T1000 (cell line): ENCODE data around the gene SCN4B.

Source experiments
- DNase-seq: peaks from one replicate; lab custom pipeline; 2025; ENCODE audit warnings: mixed read lengths; lab: John Stamatoyannopoulos, UW

Gene SCN4B

DNA sequence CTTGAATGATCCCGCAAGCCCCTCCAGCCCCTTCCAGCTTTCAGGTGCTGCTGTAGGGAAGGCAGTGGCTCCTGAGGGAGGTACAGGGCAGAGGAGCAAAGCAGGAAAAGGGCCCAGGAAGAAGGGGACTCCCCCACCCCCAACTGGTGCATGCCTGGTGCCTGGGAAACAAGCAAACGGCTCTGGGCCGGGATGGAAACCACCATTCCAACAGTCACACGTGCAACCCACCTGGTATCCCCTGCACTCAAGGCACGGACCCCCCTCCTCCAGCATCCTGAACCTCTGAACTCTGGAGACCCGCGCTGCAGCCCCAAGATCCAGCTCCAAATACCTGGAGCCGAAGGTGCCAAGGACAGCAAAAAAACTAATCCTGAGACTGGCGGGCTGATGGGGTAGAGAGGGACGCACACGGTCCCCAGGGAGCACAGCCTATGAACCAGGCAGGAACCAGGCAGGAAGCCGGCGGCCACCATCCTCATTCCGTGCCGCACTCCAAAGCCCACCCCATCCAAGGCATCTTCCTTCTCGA lies 537 bp downstream of the SCN4B start:
- no peak for DNase-seq

DNA sequence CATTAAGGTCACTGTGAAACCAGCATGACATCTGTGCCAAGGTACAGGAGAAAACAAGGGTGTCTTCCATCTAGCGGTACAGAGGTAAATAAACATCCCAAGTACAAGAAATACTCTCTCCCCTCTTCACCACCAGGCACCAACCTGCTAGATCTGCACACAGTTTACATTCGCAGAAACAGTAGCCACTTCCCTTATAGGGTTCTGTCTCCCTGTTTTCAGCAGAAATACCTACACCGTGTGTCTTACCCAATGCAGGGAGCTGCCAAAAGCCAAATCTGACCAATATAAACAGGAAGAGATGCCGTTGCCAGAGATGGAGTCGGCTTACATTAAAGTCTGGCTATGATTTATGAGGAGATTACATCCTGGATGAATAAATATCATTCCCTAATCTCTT lies 1.2 kb downstream of the SCN4B start:
- no peak for DNase-seq

DNA sequence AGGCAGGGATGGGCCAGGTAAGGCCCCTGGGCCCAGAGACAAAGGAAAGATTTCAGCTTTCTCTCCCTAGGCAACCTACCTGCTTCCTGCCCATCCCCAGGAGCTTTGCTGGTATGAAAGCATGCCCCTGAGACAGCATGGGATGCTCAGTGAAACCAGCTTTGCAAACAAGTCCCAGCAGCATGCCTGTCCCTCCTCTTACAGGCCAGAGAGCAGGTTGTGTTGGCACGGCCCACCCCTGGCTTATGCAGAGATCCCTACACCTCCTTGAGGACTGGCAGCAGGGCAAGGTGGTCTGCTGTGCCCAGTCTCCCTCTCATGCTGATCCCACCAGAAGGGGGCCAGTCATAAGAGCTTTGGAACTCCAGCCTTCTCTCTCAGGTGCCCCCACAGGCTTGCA lies 3.1 kb downstream of the SCN4B start:
- no peak for DNase-seq

GRCh38 chr11:118148856-118149255 lies 3.8 kb downstream of the SCN4B start:
- no peak for DNase-seq

DNA sequence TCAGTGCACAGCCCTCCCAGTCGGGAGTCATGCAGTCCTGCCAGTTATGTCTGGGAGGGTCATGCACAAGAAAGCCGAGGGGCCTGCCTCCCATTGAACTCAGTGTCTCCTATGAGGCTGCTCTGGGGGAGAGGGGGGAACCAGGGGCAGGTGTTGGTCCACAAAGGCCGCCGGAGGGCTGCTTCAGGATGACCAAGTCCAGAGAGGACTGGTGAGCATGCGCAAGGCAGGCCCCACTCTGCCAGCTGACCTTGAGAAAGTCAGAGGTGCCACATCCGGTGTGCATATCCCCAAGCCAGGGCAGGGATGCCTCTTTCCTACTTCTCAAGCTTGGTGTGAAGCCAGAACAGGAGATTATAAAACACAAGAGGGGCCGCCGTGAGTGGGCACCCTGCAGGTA lies 4.4 kb downstream of the SCN4B start:
- no peak for DNase-seq

- no peak for DNase-seq
Observed at GRCh38 chr11:118147502-118147901, 5.1 kb downstream of the SCN4B start.

GRCh38 chr11:118146554-118146953 lies 6.1 kb downstream of the SCN4B start:
- DNase-seq, result no peak

DNA sequence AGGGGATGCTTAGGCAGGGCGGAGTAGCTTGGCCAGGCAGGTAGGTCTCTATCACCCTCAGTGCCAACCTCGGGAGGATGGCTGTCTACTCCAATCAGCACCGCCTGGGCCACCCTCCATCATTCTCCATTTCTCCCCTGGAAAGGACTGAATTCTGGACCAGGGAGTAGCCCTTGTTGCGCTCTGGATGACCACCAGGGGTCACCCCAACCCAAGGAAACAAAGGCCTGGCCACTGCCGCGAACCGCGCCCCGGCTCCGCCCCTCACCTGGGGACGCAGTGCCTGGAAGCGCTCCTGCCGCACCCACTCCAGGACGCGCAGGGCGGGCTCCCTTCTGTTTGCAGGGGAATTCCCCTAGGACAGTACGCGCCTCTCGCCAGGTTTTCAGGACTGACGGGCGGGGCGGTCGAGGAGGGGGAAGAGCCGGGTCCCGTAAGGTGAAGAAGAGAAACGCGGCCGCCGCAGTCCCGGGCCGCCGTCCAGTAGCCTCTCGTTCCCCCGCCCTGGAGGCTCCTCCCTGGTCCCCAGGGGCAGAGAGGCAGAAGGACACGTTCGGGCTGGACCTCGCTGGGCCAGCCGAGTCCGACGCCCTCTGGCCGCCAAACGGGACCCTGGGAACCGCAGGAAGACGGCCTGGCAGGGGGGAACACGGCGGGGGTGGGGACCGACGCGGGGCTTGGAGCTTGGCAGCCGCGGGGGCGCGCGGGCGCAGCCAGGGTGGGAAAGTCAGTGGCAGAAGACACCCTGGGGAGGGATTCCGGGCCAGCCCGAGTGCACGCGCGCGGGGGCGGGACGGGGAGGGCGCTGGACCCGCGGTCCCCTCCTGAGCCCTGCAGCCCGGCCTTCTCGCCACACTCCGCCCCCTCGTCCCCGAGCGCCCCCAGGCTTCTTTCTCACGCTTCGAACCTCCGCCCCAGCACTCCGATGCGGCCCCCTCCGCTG lies 7.1 kb downstream of the SCN4B start:
- peak; percentile 49 for DNase-seq

- no peak for DNase-seq
Observed at GRCh38 chr11:118144301-118145268, 8.0 kb downstream of the SCN4B start.

GRCh38 chr11:118143661-118144185 lies 8.9 kb downstream of the SCN4B start:
- DNase-seq, result no peak

GRCh38 chr11:118142809-118143208 lies 9.8 kb downstream of the SCN4B start:
- DNase-seq, result no peak

DNA sequence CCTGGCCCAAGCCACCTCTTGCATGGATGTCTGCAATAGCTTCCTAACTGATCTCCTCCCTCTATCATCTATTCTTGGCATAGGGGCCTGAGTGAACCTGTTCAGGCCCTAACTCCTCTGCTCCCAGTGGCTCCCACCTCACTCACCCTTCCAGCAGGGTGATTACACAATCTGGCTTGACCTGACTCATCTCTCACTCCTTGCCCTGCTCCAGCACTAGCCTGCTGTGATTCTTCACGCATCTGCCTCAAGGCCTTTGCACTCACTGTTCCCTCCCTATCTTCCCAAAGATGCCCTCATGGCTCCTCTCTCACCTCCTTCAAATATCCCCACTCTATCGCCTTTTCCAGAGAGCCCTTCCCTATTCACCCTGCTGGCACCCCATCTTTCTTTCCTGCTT lies 10.5 kb downstream of the SCN4B start:
- no peak for DNase-seq

DNA sequence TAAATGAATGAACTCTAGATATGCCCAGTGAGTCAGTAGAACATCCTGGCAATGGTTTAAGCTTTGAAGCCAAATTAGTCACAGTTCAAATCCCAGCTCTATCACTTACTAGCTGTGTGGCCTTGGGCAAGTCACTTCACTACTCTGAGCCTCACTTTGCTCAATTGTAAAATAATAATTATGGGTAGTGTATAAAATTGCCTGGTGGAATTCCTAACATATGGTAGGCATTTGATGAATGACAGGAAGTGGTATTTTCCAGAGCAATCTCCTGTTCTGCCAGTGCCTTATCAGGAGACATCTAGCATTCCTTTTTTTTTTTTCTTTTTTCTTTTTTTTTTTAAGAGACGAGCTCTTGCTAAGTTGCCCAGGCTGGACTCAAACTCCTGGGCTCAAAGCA lies 13.0 kb downstream of the SCN4B start:
- no peak for DNase-seq

GRCh38 chr11:118138839-118139420 lies 13.7 kb downstream of the SCN4B start:
- no peak for DNase-seq

DNA sequence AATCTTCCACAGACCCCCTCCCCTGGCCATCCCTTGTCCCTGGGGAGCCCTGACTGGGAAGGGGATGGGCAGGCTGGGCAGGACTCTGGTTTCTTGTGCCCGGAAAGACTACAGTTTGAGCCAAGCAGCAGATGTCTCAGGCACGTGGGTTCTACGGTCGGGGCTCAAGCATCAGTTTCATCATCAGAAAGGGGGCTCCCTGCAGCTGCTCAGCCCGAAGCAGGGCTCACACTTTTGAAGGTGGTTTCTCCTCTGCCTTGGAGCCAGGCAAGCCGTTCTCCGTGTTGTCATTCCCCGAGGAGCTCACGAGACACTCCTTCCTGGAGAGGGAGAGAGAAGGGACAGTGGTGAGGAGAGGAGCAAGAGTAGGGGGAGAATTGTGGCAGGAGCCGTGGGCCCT lies 15.8 kb downstream of the SCN4B start:
- no peak for DNase-seq

- no peak for DNase-seq
Observed at GRCh38 chr11:118136341-118136740, 16.3 kb downstream of the SCN4B start.

DNA sequence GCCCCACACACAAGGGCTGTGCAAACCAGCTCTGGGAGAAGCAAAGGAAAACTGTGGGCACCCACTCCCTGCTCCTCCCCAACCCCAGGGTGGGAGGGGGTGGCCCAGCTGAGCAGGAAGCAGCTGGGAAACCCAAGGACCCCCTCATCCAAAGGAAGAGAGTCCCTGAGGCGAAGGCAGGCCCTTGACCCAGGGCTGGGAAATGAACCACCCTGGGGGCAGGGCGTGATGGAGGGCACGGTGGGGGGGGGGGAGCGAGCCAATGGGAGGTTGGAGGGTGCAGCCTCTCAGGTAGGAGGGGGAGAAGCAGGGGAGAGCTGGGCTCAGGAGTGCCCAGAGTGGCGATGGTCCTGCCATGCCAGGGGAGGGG lies 16.8 kb downstream of the SCN4B start:
- DNase-seq, result no peak

DNA sequence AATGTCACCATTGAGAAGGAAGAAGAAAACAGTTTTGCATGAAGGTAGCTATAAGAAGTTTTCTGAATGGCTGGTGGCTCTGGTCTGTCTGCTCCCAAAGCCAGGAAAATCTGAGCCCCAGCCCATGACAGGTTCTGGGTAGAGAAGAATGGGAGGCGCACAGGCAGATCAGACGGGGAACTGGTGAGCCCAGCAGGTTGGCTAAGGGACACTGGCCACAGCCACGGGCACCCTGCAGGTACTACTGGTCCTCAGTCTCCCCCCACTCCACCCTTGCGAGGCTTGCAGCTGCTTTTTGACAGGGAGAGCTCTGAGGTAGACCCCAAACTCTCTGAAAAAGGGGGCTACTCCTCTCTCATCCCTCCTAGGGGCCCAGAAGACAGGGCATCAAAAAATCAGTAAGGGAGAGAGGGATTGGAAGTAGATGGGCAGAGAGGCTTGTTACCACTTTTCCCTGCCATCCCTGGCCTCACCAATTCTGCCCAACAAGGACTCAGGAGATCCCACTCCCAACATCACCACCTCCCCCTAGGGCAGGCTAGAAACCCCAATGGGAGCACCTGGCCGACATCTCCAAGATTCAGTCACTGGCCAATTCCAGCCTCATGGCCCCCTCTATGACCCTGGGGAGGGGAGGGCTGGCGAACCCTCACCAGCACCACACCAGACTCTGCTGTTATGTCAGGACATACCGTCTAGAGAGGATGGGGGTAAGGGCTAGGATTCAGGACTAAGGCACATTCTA lies 17.4 kb downstream of the SCN4B start:
- no peak for DNase-seq

GRCh38 chr11:118133816-118134215 lies 18.8 kb downstream of the SCN4B start:
- DNase-seq, result no peak

- DNase-seq, result no peak
Observed at GRCh38 chr11:118132385-118133151, 20.1 kb downstream of the SCN4B start.
